GM23338 (cell line): Measurements from ENCODE around the gene TGM6.

Source experiments
- EZH2 ChIP-seq: fragments of 200-600 bp; sonication (generic); IDR thresholded peaks from one replicate; pipeline ENCODE4 v1.8.0; 2017; ENCODE audit warnings: antibody characterized with exemption, mild to moderate bottlenecking, low read depth; ENCODE audit not compliant: unreplicated experiment
- TF ChIP-seq, protein P1 (sequence below), 2 experiments: fragments of 200-600 bp in 1 of 2; sonication (generic) in 1 of 2; conservative IDR thresholded peaks; 2 replicates each; pipeline versions ENCODE4 v1.5.1 to v1.6.1; 2016 to 2017; ENCODE audit warnings: antibody characterized with exemption in 2 of 2, low read depth in 2 of 2, mild to moderate bottlenecking in 2 of 2, moderate library complexity in 1 of 2
- TF ChIP-seq, protein P2 (sequence below): IDR thresholded peaks from 2 replicates; pipeline ENCODE4 v1.6.1; 2016; ENCODE audit warnings: antibody characterized with exemption

DNA sequence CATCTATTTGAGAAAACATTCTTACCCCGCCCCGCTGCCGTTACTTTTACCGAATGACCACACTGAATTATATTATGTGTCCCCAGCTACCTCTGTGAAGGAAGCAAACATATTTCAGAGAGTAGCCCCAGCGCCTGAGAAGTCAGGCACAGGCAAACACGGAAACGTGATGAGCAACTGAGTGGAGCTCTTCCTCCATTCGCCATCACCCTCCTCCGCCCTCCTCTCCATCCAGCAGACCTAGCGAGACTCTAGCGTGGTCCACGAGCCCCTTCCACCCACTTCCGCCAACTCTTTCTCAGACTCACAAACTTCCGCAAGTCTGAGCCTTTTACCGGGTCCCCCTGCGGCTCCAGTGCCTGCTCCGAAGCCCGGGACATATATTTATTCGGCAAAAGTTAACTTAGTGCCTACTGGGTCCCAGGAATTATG, 89.3 kb downstream of the TGM6 start:
- TF ChIP-seq, protein P1, sequence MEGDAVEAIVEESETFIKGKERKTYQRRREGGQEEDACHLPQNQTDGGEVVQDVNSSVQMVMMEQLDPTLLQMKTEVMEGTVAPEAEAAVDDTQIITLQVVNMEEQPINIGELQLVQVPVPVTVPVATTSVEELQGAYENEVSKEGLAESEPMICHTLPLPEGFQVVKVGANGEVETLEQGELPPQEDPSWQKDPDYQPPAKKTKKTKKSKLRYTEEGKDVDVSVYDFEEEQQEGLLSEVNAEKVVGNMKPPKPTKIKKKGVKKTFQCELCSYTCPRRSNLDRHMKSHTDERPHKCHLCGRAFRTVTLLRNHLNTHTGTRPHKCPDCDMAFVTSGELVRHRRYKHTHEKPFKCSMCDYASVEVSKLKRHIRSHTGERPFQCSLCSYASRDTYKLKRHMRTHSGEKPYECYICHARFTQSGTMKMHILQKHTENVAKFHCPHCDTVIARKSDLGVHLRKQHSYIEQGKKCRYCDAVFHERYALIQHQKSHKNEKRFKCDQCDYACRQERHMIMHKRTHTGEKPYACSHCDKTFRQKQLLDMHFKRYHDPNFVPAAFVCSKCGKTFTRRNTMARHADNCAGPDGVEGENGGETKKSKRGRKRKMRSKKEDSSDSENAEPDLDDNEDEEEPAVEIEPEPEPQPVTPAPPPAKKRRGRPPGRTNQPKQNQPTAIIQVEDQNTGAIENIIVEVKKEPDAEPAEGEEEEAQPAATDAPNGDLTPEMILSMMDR (conservative IDR thresholded peaks at IDR 0.05; ENCODE audit: low read depth in 2 of 2) = no peak
- TF ChIP-seq, protein P2, sequence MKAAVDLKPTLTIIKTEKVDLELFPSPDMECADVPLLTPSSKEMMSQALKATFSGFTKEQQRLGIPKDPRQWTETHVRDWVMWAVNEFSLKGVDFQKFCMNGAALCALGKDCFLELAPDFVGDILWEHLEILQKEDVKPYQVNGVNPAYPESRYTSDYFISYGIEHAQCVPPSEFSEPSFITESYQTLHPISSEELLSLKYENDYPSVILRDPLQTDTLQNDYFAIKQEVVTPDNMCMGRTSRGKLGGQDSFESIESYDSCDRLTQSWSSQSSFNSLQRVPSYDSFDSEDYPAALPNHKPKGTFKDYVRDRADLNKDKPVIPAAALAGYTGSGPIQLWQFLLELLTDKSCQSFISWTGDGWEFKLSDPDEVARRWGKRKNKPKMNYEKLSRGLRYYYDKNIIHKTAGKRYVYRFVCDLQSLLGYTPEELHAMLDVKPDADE = no peak
- TF ChIP-seq EZH2 = no peak
